ENCODE data around the gene SPINT3.

The SPINT3 gene, protein sequence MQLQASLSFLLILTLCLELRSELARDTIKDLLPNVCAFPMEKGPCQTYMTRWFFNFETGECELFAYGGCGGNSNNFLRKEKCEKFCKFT

DNA sequence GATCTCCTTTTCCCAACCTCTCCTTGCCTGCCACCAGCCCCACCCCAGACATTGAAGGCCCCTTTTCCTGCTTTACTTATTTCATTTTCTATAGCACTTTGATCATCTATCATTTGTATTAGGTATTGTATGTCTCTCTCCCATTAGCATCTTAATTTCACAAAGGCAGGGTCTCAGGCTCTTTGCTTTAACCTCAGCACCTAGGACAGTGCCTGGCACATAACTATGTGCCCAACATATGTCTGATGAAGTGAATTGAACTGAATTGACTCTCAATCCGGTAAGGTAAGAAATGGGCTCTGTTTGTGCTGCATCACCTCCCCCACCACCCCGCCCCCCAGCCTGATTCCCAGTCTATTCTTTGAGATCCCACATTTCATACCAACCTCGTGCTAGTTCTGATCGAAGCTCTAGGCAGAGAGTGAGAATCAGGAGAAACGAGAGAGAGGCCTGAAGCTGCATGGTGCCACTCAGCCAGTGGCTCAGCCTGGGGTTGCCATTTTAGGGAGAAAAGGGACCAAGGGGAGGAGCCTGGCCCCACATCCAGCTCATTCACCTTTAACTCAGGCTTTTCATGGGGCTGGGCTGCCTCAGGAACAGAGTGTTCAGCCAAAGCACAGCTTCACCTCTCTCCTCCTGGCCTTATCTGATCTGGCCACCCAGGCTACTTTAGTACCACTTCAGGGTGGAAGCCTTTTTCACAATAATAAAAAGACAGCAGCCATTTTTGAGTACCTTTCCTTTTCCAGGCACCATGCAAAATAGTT is at the start of gene SPINT3:
TSS of gene SPINT3 (minus strand) at position 476 of the 767 bp plus-strand sequence. CDS start at position 462, 14 bp downstream.
- no peak for DNase-seq

DNA sequence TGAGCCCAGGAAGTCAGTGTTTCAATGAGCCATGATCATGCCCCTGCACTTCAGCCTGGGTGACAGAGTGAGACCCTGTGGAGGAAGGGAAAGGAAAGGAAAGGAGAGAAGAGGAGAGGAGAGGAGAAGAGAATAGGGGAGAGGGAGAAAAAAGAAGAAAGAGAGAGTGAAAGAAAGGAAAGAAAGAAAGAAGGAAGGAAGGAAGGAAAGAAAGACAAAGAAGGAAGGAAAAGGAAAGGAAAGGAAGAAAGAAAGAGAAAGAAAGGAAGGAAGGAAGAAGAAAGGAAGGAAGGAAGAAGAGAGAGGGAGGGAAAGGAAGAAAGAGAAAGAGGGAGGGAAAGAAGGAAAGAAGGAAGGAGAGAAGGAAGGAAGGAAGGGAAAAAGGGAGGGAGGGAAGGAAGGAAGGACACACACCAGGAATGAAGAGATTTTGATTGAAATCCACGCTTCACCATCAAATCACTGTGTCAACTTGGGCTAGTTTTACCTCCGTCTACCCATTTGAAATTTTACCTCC is 49.4 kb upstream of the SPINT3 start:
- DNase-seq: no peak

DNA sequence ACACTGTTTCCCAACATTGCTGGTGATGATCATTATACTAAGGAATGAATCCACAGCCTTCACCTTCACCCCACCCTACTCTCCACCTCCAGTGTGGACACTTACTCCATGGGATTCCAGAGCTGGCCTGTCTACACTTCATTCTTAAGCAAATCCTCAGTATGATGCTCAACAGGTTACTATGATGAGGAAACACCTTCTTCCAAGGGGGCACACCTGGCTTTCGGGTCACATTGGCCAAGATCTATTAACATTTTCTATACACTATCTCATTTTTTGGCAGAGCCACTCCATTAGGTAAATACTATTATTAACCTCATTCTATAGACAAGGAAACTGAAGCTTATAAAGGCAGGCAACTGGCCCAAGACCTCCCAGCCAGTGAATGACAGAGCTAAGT is 39.8 kb upstream of the SPINT3 start:
- no peak for DNase-seq

DNA sequence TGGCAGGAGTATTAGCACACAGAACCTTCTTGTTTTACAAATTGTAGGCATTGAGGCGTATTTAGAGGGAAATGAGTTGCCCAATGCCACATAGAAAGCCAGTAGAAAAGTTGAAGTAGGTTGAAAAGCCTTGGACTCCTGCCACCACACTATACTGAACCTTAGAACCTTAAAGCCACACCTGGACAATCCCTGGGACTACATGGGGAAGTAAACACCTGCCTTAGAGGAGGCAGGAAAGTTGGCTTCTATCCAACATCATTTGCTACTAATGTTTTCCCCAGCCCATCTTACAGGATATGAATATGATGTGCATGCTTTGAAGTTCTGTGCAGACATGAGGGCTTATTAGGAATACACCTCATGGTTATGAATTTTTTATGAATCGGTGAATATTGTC is 37.0 kb upstream of the SPINT3 start:
- no peak for DNase-seq

DNA sequence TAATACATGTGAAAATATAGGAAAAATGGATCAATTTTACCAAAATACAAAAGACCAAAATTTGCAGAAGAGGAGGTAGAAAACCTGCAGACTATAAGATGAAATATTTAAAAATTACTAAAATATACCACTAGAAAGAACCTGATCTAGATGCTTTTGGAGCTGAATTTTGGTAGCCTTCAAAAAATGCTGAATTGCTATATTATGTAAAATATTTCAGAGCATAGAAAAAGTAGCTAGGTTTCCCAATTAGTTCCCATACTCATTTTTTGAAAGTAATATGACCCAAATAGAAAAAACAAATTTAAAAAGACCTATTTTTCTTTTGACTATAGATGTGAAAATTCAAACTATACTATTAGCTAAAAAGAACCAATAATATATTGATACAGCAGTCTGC is 35.3 kb upstream of the SPINT3 start:
- DNase-seq: no peak

DNA sequence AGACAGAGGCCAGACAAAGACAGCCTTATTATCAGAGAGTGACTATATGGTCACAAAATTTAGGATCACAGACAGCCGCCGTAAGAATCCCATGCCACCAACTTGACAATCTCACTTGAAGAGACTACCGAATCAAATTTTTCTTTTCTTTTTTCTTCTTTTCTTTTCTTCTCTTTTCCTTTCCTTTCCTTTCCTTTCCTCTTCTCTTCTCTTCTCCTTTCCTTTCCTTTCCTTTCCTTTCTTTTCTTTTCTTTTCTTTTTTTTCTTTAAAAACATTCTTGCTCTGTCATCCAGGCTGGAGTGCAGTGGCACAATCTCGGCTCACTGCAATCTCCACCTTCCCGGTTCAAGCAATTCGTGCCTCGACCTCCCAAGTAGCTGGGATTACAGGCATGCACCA is 33.0 kb upstream of the SPINT3 start:
- DNase-seq: no peak

DNA sequence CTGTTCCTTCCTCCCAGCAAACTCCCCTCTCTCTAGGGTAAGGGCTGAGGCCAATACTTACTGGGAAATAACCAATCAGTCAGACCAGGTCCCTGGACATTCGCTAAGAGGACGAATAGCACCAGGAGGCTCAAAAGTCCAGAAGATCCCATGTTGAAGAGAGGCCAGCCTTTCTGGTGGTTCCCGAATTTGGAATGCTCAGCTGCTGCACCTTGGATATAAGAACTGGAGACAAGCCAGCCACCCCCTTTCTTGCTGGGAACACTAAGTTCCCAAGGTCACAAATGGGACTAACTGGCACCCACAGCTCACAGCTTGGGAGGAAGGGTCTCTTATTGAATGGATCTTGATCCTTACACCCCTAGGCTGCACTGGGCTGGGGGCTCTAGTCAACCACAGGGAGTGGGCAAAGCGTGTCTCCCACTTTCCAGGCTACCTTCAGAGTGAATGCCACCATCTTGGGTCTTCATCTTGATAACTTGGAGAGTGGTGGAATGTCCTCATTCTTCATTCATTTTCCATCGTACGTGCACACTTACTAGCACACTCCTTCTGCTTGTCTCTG is 31.9 kb upstream of the SPINT3 start, which contains the start of gene EPPIN:
TSS of gene EPPIN (minus strand) at position 196 of the 565 bp plus-strand sequence. CDS start at position 152, 44 bp downstream.
- DNase-seq: no peak

DNA sequence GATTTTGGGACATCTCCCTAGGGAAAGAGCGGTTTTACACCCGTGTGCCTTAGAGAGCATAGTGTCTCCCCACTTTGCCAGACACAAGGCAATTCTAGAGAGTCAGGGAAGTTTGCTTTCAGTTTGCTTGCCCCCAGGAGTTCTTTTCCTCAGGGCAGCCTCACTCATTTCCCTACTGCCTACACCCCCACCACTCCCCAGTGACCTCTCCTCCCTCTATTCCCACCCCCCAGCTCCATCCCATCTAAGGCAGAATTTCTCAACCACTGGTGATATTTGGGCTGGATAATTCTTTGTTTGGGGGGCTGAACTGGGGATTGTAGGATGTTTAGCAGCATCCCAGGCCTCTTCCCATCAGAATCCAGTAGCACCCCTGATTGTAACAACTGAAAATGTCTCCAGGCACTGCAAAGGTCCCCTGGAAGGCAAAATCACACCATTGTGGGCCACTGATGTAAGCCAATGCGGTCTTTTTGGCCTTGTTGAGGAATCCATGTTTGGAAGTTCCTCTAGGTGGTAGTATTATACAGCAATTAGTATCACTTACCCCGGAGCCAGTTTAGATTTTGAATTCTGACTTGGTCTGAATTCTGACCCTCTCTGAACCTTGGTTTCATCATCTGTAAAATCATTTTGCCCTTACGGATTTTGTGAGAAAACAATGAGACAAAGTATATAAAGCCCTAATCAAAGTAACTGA is 30.5 kb upstream of the SPINT3 start:
- no peak for DNase-seq

DNA sequence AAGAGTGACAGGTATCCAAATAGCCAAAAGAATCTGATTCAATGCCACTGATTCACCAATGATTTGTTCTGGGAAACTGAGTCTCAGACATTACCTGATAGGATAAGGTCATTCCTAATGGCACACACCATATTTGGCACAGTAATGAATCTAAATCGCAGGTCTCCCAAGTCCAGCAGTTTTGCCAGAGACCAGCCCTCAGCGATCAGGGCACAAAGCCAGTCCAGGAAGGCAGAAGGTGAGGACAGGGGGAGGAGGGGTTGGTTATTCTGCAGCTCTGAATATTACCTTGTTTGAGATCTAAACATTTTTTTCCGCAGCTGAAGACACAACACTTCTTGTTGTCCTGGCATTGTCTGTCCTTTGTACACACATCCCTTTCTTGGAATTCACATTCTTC is 29.9 kb upstream of the SPINT3 start:
- DNase-seq: no peak

DNA sequence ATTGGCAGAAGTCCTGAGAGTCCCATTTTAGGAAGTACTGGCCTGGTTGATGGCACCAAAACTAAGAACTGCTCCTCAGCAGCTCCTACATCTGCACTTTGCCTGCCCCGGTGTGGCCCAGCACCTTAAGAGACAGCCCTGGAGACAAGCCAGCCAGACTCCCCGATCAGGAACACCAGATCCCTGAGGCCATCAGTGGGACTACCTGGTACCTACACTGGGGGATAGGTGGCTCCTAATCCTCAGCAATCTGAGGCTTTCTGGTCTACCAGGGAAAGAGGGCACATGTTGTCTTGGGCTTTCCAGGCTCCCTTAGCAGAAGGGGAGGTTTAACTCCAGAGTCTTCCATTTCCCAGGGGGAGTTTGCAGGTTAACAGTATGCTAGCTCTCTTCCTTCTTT is 24.0 kb upstream of the SPINT3 start, which contains the start of gene WFDC6:
TSS of gene WFDC6 (minus strand) at position 101 of the 400 bp plus-strand sequence. CDS start at position 26, 75 bp downstream.
- DNase-seq: no peak

DNA sequence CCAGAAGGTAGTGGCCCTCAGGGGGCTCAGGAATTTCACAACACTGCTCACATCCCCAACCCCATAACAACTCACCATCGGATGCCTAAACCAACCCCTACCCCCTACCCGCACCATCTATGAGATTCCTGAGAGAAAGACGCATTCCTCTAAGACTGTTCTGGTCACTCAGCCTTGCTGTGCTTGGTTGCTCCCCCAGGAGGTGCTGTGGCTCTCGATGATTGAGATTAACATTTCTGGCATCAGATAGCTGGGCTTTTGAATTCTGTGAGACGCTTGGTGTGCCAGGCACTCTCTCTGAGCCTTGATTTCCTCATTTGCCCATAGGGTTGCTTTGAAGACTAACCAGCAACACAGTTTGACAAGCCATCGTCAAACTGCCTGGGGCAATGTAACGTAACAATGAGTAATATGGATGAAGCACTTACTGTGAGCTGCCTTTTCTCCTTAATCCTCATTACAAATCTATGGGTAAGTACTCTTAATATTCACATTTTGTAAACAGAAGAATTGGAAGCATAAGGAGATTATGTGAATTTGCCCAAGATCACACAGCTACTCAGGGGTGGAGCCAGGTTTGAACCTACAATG is 22.9 kb upstream of the SPINT3 start:
- no peak for DNase-seq

DNA sequence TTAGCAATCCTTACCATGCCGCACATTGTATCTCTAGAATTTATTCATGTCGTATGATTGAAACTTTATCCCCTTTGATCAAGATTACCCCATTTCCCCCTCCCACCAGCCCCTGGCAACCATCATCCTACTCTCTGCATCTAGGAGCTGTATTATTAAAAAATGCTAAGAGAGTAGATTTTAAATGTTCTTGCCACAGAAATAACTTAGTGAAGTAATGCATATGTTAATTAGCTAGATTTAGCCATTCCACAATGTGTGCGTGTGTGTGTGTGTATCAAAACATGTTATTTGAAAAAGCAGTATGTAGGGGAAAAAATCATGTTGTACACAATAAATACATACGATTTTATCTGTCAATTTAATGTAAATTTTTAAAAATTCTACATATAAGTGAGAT is 11.9 kb upstream of the SPINT3 start:
- DNase-seq: no peak

DNA sequence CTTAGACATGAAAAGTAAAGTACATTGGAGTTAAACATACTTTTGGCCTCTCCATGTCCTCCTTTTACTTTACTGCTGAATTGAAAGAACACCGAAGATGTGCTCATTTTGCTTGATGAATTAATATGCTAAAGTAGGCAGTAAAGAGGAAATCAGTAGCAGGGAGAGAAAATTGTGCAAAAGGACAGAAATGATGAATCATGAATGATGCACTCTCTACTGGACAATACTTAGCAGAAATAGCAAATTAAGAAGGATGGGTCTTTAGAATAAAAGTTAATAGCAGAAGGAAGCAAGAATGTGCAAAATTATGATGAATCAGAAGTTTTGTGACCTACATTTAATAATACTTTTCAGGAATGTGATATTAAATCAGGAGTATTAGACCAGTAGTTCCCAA is 8.4 kb upstream of the SPINT3 start:
- DNase-seq: no peak

DNA sequence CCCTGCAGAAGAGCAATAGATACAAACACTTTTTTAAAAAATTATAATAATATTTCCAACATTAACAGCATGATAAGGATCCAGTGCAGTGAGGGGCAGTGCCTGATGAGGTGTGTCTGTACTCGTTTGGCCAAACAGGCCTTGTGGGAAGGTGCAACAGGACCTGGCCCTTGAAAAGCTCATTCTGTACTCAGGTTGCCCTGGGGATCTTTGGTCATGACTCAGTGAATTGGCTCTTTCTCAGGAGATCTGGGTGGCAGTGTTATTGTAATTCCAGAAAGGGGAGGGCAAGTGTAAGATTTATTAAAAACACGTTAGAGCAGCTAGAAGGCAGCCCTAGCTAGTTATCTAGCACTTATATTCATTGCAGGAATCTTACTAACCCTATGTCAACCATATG is 2.9 kb upstream of the SPINT3 start:
- DNase-seq: no peak

DNA sequence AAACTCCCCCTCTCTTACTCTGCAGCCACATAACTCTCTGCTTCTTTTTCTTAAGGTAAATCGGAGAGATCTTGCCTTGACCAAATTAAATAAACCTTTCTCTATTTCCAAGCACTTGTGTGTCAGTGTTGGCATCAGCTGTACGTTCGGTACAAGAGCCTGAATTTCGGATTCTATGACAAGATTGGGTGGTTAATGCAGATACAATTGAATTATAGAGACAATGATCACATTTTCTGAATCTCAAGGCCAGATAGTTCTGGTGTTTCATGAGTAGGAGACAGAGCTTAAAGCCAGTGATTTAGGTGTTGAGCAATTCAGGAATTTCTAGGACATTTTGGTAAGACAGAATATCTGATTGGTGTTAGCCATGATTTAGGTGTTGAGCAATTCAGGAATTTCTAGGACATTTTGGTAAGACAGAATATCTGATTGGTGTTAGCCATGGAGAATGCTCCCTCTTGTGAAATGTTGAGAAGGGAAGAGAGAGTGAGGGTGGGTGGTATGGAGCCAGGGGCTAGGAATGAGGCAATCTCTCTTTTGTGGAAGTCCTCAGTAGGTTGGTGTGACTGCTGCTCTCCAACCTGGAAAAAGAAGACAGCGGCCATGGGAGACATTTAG is 5.1 kb downstream of the SPINT3 start:
- no peak for DNase-seq

DNA sequence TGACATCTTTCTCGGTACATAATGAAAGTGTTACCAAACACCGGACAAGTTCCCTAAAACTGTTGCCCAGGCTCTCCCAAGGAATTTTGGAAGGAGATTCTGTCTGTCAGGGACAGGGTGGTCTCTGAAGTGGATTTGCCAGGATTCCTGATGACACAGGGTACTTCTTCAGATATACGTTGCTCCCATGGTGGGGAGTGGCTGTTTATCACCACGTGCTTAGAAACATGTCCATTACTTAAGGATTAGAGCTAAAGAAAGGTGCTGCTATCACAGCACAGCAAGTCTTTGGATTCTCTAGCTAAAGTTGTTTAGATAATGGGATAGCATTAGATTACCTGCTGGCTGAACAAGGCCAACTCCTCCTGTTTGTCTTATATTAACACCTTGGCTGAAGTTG is 6.3 kb downstream of the SPINT3 start:
- DNase-seq: no peak

DNA sequence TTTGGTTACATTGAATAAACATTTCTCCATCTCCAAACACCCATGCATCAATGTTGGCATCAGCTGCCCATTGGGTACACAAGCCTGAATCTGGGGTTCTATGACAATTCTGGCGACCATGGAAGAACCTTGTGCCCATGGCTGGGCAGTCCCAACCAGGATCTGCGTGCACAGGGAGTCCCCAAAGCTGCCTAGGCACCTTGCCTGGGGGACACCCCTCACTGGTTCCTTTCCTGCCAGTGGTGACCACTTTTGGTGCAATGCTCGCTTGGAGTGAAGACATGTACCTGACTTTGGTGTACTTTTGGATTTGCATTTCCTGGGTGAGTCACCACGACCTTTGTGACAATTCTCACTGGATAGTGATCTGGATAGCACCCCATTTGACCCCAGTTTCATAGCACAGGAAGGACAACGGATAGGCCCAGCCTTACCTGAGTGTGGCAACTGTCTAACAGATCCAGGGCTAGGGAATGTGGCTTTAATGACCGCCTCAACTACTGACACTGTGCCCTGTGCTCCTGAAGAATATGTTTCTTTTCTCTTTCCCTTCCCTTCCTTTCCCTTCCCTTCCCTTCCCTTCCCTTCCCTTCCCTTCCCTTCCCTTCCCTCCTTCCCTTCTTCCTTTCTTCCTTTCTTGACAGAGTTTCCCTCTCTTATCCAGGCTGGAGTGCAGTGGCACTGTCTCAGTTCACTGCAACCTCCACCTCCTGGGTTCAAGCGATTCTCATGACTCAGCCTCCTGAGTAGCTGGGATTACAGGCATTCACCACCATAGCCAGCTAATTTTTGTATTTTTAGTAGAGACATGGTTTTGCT is 7.1 kb downstream of the SPINT3 start:
- no peak for DNase-seq

DNA sequence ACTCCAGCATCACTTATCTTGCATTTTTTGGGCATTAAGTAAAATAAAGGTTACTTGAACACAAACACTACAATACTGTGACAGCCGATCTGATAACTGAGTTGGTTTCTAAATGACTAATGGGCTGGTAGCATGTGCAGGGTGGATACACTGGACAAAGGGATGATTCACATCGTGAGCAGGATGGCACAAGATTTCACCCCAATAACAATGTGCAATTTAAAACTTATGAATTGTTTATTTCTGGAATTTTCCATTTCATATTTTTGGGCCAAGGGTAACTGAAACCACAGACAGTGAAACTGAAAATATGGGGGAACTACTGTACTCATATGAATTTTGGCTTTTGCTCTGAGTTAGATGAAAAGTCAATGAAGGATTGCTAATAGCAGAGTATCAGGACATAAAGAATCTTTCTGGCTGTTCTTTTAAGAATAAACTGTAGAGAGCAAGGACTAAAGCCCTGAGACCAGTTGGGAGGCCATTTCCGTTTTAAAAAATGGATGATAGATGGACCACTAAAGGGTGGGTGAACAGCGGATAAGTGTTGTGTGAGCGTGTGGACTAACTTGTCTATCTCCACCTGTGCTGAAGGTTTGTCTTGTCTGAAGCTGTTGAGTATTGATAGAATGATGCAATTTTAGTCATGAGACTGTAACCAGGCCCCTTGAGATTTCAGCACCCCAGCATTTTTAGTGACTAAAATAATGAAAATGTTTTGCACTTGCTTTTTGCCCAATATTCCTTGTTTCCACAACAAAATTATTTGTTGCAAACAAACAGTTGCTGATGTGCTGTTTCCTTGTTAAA is 8.2 kb downstream of the SPINT3 start:
- DNase-seq: no peak

DNA sequence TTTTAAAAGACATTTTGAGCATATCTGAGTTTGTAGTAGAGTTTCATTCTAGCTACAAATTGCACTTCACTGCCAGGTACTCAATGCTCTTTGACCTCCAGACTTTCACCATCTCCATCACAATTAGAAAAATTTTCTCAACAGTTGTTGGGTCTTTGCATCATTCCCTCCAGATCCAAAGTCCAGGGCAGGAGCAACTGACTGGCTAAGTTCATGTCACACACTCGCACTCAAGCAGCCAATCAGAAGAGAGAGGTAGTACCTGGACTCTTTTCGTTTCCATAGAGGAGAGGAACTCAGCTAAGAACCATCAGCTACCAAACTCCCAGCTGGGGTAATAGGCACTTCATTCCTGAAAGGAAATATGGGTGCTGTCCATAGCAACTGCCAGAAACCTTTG is 9.0 kb downstream of the SPINT3 start:
- no peak for DNase-seq

DNA sequence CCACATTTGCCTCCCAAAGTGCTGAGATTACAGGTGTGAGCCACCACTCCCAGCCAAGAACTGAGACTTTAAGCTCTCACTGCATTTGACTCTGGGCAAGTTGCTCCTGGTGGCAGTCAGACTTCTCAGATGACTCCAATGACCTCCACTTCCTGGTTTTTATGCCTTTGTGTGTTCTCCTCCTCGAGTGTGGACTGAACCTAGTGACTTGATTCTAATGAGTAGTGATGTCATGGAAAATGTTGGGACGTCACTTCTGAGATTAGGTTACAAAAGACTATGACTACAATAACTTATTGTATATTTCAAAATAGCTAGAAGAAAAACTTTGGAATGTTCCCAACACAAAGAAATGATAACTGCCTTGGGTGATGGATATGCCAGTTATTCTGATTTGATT is 12.0 kb downstream of the SPINT3 start:
- DNase-seq: no peak

DNA sequence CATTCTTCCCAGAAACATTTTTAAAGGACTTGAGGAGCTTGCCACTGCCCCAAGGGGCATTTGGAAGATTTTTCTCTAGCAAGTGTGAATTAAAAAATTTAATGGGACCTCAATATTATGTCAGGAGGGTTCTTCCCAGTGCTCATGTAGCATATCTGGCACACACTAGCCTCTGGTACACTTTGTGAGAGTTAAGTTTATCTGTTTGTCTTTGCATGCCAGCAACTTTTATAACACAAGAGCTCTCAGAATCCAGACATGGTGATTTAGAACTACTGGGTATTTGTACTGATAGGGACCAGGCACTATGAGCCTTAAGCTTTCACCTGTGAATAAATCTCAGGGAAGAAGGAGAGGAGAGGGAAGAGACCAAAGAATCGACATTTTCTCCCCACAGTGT is 12.9 kb downstream of the SPINT3 start:
- no peak for DNase-seq
